Left ventricle myocardium superior (tissue), 1 donor: Measurements from ENCODE around the gene CCR6. TPM values are rescaled to one million over a fixed set of nuclear protein-coding genes. Genes with fewer than 3 reads are reported as not detected.

ENCODE experiments used
- ATAC-seq: fragments of 200-7000 bp; cut with Tn5 transposase; one replicate; pipeline ENCODE4 v1.9.1; 2020; ENCODE audit warnings: mild to moderate bottlenecking, moderate library complexity
- DNase-seq: peaks from one replicate; pipeline ENCODE4 v3.0.0-alpha.2; 2020
- intact Hi-C: fragments of 100-400 bp; cut with micrococcal nuclease; formaldehyde crosslinking; loops from one replicate; pipeline ENCODE4 v1.11.0; 2022
- total RNA-seq: library from RNA; stranded (reverse); fragmentation: NEBNext Ultra II Directional; extraction: Animal tissue kit (Norgen Biotek cat#: 25700); gene quantifications from one replicate; pipeline ENCODE4 v1.2.1, GENCODE V29; 2021
- donor health status: DM: no; HTN: yes; CAD: no; lungs with severe emphysema.

Gene CCR6
- total RNA-seq, 1 donor from 2014 or later, result not detected

DNA sequence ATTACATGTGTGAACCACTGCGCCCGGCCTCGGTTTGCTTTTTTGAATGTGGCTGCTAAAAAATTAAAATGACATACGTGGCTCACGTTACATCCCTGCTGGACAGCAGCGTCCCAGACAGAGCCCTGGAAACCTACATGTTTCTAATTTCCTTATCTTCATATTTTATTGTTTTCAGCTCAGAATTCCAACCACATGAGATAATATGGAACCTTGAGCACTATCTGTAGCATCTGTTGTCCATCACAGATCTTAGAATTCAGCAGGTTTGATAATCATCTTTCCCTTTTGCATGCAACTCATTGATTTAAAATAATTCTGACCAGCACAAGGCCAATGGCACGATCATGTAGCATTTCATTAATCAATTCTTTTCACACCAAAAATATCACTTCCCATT is 25.9 kb upstream of the CCR6 start:
- DNase-seq (no peak), ATAC-seq (no peak)
- intact Hi-C loops, result no loop called here

- DNase-seq (no peak), ATAC-seq (no peak)
- intact Hi-C loops, result no loop called here
Measured at GRCh38 chr6:167097770-167098169, 25.1 kb upstream of the CCR6 start.

DNA sequence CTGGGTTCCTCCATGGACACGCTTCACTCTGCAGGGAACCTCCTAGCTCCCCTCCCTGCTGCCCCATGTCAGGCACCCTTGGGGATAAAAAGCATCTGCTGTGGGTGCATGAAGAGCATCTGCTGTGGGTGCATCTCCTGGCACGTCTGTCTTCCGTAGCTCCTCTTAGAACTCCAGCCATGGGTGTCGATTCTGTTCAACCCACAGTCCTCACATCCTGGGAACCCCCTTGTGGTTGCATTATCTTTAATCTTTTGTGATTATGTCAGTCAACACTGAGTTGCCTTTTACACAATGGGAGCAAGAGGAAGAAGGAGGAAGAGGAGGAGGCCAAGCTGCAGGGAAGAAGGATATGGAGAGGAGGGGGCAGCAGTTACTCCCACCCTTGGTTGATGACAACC is 24.1 kb upstream of the CCR6 start:
- DNase-seq, result no peak
- no peak for ATAC-seq
- intact Hi-C loops, result no loop called here

DNA sequence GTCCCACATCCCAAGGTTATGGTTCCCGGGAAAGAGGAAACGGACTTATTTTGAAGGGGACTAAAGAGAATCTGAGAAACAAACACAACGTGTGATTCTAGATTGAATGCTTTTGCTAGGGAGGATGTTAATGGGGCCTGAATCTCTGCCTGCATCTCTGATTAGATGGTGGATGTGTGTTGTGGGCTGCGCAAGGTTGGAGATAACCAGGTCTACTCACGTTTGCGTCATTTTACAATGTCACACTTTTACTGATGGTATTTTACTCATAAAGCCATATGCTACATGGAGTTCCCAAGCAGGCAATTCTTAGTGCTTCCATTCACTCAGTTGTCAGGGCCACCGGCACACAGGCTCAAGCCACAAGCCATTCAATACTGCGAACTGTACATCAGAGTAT is 23.2 kb upstream of the CCR6 start:
- no peak for DNase-seq
- ATAC-seq, result no peak
- intact Hi-C loops, result no loop called here

GRCh38 chr6:167100241-167100674 is 22.6 kb upstream of the CCR6 start:
- intact Hi-C loops, result no loop called here
- DNase-seq, result no peak
- no peak for ATAC-seq

- intact Hi-C loops, result no loop called here
- DNase-seq (no peak), ATAC-seq (no peak)
Measured at GRCh38 chr6:167102318-167102717, 20.6 kb upstream of the CCR6 start.

- DNase-seq (no peak), ATAC-seq (no peak)
- intact Hi-C loops, result no loop called here
Measured at GRCh38 chr6:167103041-167103891, 19.6 kb upstream of the CCR6 start.

DNA sequence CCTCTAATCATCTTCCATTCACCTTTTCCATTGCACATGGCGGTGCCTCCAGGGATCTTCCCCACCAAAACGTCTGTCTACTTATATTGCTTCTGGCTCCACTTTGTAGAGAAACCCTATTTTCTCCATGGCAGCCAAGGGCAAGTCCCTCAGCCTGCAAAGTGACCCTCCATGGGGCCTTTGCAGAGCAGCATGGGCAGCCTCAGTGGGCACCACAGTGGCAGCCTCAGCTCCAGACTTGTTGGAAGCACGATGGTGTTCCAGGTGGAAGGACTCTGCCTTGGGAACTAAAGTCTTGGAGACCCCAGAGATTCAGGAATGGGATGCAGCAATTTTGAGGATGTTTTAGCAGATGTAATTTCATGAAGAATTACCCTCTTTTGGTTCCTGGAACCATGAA is 18.5 kb upstream of the CCR6 start:
- DNase-seq, result no peak
- no peak for ATAC-seq
- intact Hi-C loops, result no loop called here

GRCh38 chr6:167105060-167105459 is 17.8 kb upstream of the CCR6 start:
- ATAC-seq (no peak), DNase-seq (no peak)
- intact Hi-C loops, result no loop called here

DNA sequence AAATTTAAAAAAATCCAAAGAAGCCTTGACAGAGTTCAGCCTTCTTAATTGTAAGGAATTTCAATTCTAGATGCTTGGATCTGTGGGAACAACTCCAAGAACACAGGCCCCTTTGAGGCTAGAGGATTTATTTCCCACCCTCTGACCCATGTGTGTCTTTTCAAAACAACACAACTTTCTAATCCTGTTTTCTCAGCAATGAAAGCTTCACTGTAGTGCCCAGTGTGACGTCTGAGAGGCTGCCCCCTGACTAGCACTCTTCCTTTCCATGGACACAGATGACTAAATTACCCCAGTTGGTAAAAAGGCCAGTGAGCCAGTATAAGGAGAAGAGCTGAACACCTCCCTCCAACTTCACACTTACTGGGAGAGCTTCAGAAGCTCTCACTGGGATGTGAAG is 16.5 kb upstream of the CCR6 start:
- DNase-seq (no peak), ATAC-seq (no peak)

DNA sequence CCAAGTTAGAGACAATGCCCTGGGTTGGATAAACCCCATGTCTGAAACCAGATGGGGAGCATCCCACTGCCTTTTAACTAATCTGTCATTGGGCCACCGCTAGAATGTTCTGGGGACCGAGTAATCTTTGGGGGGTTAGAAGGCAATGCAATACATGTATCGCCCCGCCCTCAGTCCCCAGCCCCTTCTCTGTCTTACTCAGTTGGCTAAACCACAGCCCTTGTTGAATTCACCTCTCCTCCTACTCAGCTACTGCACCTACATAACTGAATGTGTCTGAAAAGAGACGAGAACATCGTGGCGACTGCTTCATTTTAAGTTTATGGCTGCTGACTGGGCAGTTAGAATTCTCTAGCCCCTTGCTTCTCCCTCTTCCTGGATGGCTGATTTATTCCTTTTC is 15.1 kb upstream of the CCR6 start:
- ATAC-seq, result no peak
- DNase-seq, result no peak
- intact Hi-C loops, result no loop called here

More for the DNA sequence above, 16.5 kb upstream of the CCR6 start:
- intact Hi-C loops, result no loop called here

- intact Hi-C loops, result no loop called here
- DNase-seq (no peak), ATAC-seq (no peak)
Measured at GRCh38 chr6:167108278-167108677, 14.6 kb upstream of the CCR6 start.

GRCh38 chr6:167109651-167110050 is 13.2 kb upstream of the CCR6 start:
- no peak for DNase-seq
- ATAC-seq, result no peak
- intact Hi-C loops, result no loop called here

- intact Hi-C loops, result no loop called here
- no peak for ATAC-seq
Measured at GRCh38 chr6:167111597-167111996, 11.3 kb upstream of the CCR6 start.

GRCh38 chr6:167112421-167112820 is 10.5 kb upstream of the CCR6 start:
- no peak for ATAC-seq
- intact Hi-C loops, result no loop called here
- DNase-seq, result no peak

More at GRCh38 chr6:167111597-167111996, 11.3 kb upstream of the CCR6 start:
- no peak for DNase-seq

DNA sequence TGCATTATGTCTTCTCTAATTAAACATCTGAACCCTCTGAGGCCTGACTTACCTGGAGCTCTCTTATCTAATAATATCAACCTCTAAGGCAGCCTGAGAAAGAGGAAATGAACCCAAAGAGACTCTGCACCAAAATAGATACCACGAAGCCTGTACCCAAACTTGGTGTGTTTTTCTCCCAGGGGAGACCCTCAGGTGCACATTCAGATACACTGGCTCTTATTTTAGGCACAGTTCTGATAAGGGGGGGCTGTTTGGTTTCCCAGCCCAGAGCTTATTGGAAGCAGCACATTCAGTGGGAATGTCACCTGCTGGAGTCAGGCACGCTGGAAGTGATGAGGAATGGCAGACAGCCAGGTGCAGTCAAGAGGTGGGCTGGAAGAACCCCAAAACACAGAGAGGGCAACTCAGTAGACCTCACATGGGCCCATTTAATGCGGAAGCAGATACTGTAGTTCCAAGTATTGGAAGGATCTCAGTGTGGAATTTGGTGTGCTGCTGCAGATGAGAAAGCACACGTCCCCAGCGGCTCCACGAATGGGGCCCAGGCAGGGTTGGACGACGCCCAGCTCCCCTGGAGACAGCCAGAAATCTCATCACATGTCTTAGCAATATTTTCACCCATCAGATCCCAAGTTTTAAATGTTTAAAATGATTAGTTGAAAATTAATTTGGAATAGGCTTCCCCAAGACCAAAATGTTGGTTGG is 9.7 kb upstream of the CCR6 start:
- intact Hi-C loops, result no loop called here
- ATAC-seq (no peak), DNase-seq (no peak)

GRCh38 chr6:167113935-167114910 is 8.7 kb upstream of the CCR6 start:
- intact Hi-C loops, result no loop called here
- no peak for DNase-seq
- no peak for ATAC-seq

DNA sequence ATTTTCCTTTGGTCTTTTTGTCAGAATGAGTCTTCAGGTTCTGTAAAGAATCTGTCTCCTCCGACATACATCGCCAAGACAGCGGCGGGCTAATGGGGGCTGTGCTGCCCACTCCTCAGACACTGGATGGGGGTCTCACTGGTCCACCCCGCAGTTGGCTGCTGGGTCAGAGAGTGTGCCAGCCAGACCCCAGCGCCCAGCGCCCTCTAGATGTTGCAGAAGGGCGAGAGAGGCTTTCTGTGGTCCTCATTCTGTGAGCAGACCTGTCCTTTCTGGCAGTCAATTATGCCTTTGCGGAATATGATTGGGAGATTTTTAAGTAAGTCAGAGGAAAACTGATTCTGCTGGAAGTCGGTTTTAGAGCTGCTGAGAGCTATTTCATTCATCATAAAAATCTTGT is 7.8 kb upstream of the CCR6 start:
- no peak for ATAC-seq
- DNase-seq, result no peak
- intact Hi-C loops, result no loop called here

DNA sequence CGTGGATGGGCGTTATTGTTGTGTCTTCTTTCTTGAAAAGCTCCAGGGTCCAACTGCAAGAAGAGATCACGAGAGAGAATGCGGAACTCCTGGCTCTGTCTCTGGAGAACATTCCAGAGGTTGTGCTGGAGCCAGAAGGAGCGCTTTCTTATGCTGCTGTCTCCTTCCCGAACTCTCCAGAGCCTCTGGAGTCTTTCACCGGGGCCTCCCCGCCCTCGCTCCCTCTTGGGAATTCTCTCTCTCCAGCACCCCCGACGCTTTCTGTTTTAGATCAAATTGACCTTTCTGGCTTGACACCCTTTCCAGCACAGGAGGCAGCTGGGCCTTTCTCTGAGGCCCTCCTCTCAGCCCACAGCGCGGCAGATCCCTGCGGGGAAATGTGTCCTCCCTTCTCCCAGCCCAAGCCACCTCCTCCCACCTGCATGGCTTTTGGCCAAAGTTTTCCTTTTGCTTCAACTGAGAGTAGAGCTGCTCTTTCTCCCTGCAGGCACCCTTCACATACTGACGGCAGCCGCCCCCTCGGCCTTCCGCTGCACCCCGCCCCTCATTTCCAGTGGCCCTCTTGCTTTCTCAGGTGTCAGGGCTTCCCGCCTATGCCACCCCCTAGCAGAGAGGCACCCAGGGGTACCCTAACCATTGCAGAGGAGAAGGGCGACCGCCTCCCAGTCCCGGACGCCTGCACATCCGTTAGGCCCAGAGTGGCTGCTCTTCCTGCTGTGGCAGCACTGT is 6.6 kb upstream of the CCR6 start:
- no peak for ATAC-seq
- intact Hi-C loops, result no loop called here
- no peak for DNase-seq
